ENCODE results near the gene MKI67. TPM values are rescaled to one million over a fixed set of nuclear protein-coding genes. Genes with fewer than 3 reads are reported as not detected.

Gene MKI67
- total RNA-seq, 1 donor from 2014 or later, result 40.6 TPM

DNA sequence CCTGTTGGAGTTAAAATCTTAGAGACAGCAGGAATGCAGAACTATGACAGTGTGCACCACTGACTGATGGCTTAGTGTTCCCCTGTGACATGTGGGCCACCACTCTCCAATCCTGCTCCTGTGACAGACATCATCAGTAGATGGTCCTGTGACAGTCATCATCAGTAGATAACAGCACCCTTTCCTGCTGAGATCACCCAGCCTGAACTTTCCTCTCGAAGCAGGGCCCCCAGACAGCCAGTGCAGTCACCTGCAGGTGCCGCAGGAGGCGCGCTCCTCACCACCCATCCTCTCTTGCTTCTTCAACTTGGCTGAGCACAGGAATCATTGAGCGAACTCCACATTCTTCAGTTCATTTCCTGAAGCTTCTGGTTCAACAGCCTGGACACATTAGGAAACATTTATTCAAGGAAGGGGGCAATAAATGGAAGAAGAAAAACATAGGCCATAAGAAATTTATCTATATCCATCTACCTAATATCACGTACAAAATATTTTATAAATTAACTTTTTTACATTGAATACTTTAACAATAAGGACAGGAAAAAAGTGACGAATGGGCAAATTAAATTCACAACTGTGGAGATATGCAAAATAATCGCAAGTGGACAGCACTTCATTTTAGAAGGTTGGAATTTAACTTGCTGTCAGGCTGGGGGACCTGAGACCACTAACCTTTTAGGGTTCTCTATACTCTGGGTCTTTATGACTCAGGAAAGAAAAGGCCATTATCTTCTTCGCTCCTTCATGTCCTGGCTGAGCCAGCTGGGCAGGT, 32.0 kb upstream of the MKI67 start:
- TF ChIP-seq, protein P1, sequence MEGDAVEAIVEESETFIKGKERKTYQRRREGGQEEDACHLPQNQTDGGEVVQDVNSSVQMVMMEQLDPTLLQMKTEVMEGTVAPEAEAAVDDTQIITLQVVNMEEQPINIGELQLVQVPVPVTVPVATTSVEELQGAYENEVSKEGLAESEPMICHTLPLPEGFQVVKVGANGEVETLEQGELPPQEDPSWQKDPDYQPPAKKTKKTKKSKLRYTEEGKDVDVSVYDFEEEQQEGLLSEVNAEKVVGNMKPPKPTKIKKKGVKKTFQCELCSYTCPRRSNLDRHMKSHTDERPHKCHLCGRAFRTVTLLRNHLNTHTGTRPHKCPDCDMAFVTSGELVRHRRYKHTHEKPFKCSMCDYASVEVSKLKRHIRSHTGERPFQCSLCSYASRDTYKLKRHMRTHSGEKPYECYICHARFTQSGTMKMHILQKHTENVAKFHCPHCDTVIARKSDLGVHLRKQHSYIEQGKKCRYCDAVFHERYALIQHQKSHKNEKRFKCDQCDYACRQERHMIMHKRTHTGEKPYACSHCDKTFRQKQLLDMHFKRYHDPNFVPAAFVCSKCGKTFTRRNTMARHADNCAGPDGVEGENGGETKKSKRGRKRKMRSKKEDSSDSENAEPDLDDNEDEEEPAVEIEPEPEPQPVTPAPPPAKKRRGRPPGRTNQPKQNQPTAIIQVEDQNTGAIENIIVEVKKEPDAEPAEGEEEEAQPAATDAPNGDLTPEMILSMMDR (conservative IDR thresholded peaks at IDR 0.05; ENCODE audit: low read depth, low read length), result no peak
- H3K4me3 ChIP-seq (ENCODE audit: low read depth, low read length), result no peak overlapping the region
- DNase-seq (ENCODE audit: low read depth), result no peak

DNA sequence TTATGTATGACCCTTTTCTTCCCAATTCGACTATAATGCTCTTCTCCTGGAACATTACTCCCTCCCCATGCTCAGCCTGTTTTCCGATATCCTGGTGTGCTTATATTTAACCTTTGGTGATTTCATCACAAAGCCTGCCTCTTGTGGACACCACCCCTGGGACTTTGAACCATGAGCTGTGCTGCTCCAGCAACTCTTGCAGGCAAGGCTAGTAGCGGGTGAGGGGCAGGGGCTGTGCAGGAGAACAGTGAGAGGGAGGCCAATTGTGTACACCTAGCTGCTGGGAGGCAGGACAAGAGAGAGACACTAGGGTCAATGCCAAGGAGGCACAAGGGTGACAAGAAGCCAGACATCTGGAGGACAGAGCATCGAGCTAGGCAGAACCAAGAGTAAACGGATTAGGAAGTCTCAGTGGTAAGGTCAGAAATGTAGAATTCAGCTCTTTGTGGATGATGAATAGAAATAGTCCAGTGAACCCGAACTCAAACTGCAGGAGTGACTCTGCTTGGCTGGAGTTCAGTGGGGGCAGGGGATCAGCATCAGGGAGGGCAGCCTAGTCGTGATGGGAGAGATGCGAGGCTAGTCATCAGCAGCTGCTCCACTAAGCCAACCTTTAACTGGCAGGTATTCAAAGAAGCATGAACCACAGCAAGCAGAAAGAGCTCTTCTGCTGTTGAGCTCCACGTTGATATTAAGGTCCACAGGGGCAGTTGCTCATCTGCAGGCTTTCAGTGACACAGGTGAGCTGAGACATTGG, 31.0 kb upstream of the MKI67 start:
- peak; percentile 31 for DNase-seq (ENCODE audit: low read depth)
- peak overlapping the region; percentile 12 for H3K4me3 ChIP-seq (ENCODE audit: low read depth, low read length)
- TF ChIP-seq, protein P1 (conservative IDR thresholded peaks at IDR 0.05; ENCODE audit: low read depth, low read length), result peak; percentile 16

DNA sequence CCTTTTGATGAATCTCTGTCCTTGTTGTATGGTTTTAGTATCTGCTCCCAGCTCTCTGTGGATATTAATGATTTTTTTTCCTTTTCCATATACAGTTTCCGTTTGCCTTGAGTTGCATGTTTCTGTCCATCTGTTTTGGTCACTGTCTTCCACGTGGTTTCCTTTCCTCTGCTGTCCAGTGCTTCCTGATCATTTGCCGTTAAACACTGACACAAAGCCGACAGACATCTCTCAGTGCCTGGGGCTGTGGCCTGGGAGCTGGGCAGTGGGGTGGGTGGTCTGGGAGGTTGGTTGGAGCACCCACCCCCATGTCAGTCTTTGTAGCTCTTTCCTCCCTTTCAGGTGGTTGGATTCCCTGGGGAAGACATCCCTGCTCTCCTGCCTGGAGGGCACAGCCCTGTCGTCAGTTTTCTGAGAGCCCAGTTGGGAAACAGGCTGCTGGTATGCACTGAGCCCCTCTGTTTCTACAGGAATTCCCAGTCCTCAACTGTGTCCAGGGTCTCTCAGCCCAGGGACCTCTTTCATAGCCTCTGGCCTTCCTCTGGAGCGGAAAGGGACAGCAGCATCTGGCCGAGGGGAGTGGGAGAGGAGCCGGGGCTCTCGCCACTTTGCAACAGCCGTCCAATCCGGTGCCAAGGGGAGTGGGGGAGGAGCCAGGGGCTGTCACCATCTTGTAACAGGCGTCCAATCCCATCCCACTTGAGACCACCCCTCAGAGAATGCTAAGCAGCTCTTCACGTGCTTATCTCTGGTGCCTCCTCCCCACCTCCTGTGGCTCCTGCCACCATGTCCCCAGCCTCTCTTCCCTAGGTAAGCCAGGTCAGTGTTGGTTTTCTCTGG, 26.7 kb upstream of the MKI67 start:
- no peak for DNase-seq (ENCODE audit: low read depth)
- H3K4me3 ChIP-seq (ENCODE audit: low read depth, low read length), result no peak overlapping the region
- TF ChIP-seq, protein P1 (conservative IDR thresholded peaks at IDR 0.05; ENCODE audit: low read depth, low read length), result no peak

DNA sequence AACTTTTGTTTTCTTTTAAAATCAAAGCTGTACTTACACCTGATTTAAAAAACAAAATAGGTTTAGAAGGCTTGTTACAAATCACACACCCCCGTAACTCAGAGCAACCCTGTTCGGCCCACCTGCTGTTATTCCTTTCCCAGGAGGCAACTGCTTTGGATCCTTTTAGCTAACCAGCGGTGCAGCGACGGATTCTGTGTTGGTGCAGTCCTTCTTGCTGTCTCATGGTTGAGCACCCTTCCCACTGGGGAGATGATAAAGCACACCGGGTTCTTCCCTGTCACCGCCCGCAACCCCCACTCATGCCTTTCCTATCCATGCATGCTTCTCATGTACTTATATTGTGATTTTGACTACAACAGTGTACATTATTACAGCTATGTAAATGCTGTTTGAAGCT, 24.8 kb upstream of the MKI67 start:
- DNase-seq (ENCODE audit: low read depth), result no peak
- H3K4me3 ChIP-seq (ENCODE audit: low read depth, low read length), result no peak overlapping the region
- TF ChIP-seq, protein P1 (conservative IDR thresholded peaks at IDR 0.05; ENCODE audit: low read depth, low read length), result no peak

DNA sequence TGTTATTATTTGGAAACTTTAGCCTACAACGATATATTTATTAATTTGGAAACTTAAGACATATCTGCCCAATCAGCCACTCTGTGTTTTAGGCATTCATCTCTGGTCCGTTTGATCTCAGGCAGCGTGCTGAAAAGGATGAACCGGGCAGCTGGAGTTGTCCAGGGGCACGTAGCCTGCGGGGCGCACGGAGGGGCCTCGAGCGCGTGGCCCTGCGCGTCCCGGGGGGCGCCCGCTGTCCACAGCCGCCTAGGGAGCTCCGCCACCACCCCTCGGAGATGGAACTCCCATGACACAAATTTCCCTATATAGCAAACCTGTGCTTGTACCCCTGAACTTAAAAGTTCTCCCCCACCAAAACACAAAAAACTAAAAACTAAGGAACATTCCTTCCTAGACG, 24.3 kb upstream of the MKI67 start:
- peak overlapping the region; percentile 66 for H3K4me3 ChIP-seq (ENCODE audit: low read depth, low read length)
- no peak for DNase-seq (ENCODE audit: low read depth)
- TF ChIP-seq, protein P1 (conservative IDR thresholded peaks at IDR 0.05; ENCODE audit: low read depth, low read length), result no peak

DNA sequence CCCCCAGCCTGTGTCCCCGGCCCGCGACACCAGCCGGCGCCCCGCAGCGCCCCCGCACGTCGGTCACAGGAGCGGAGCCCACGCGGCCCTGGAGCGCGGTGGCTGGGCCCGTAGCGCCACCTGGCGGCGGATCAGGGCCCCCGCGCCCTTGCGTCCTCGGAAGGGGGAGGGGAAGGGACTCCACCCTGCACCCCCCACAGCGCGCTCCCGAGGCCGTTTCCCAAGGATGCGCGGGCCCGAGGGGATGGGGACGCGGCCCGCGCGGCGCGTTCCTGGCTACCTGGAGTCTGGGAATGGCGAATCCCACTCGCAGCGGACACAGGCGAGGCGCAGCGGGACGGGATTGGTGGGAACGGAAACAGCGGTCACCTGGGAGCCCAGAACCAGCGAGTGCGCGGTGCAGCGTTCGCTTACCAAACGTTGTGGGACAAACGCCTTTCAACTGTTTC, 23.8 kb upstream of the MKI67 start:
- DNase-seq (ENCODE audit: low read depth), result no peak
- TF ChIP-seq, protein P1 (conservative IDR thresholded peaks at IDR 0.05; ENCODE audit: low read depth, low read length), result peak; percentile 86
- peak overlapping the region; percentile 66 for H3K4me3 ChIP-seq (ENCODE audit: low read depth, low read length)
